HAP-1 (cell line): ENCODE data around the gene SPTBN5.

Source experiments
- DNase-seq, 2 experiments: peaks; one replicate each; pipeline ENCODE4 v3.0.0-alpha.2; 2016 to 2020; ENCODE audit warnings: low spot score in 2 of 2
- H3K27me3 ChIP-seq: fragments of 250-450 bp; sonication (Bioruptor Pico); 2 replicates; pipeline ENCODE4 v1.5.1; 2020; ENCODE audit warnings: low read depth, mild to moderate bottlenecking, moderate library complexity
- H3K36me3 ChIP-seq: fragments of 250-450 bp; sonication (Bioruptor Pico); replicated peaks from 2 replicates; pipeline ENCODE4 v1.5.1; 2020; ENCODE audit warnings: mild to moderate bottlenecking
- H3K4me1 ChIP-seq: fragments of 250-450 bp; sonication (Bioruptor Pico); 2 replicates; pipeline ENCODE4 v1.5.1; 2020; ENCODE audit warnings: mild to moderate bottlenecking
- H3K4me3 ChIP-seq: fragments of 250-450 bp; sonication (Bioruptor Pico); 2 replicates; pipeline ENCODE4 v1.5.1; 2020; ENCODE audit warnings: mild to moderate bottlenecking, moderate library complexity
- H3K9me3 ChIP-seq: fragments of 250-450 bp; sonication (Bioruptor Pico); 2 replicates; pipeline ENCODE4 v1.5.1; 2020; ENCODE audit warnings: mild to moderate bottlenecking, moderate library complexity
- in situ Hi-C: fragments of 300-500 bp; cut with MboI; formaldehyde crosslinking; loops from 3 replicates; pipeline ENCODE4 v1.14.3; 2020; ENCODE audit warnings: low sequenced_read_pairs, inconsistent platforms, mixed read lengths

SPTBN5 gene

GRCh38 chr15:41814534-41814933 lies 79.3 kb downstream of the SPTBN5 start:
- H3K4me3 ChIP-seq = no peak overlapping the region
- DNase-seq = no peak
- no peaks in the 10 kb centered on the region for H3K9me3 ChIP-seq
- in situ Hi-C loops = loop anchor here (5.0 to 10.0 kb wide), 3 partner anchors 42 to 250 kb away; partner anchors contain the start of gene MAPKBP1
- no peaks in the 10 kb centered on the region for H3K27me3 ChIP-seq
- no peaks in the 10 kb centered on the region for H3K4me1 ChIP-seq
- H3K36me3 ChIP-seq = peaks cover 23% of the 10 kb centered on the region

DNA sequence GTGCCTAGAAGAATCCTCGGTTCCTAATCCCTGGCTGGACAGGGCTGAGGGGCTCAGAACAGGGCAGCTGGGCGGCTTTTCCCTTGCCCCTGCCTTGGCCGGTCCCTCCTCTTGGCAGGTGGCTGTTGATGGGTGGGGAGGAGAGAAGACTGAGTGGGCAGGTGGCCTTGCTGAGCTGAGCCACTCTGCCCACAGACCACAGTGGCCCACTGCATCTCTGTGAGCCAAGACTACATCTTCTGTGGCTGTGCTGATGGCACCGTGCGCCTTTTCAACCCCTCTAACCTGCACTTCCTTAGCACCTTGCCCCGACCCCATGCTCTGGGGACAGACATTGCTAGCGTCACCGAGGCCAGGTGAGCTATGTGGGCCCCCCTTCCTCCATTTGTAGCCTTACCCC lies 80.4 kb downstream of the SPTBN5 start:
- Histone ChIP-seq H3K4me1 (no peaks in the 10 kb centered on the region), H3K27me3 (no peaks in the 10 kb centered on the region), H3K4me3 (no peak overlapping the region), H3K9me3 (no peaks in the 10 kb centered on the region), H3K36me3 (peaks cover 17% of the 10 kb centered on the region)
- no peak for DNase-seq
- in situ Hi-C loops = loop anchor here (5.0 to 10.0 kb wide), 3 partner anchors 41 to 249 kb away; partner anchors contain the start of gene MAPKBP1

- no peaks in the 10 kb centered on the region for H3K27me3 ChIP-seq
- in situ Hi-C loops = loop anchor here (5.0 to 10.0 kb wide), 3 partner anchors 41 to 248 kb away; partner anchors contain the start of gene MAPKBP1
- no peak overlapping the region for H3K4me3 ChIP-seq
- H3K9me3 ChIP-seq = no peaks in the 10 kb centered on the region
- H3K36me3 ChIP-seq = peaks cover 12% of the 10 kb centered on the region
- no peaks in the 10 kb centered on the region for H3K4me1 ChIP-seq
- no peak for DNase-seq
Observed at GRCh38 chr15:41812820-41813375, 81.0 kb downstream of the SPTBN5 start.

- no peak overlapping the region for H3K4me3 ChIP-seq
- H3K4me1 ChIP-seq = no peaks in the 10 kb centered on the region
- DNase-seq = peak; percentile 76 to 90
- no peaks in the 10 kb centered on the region for H3K27me3 ChIP-seq
- peaks cover 7% of the 10 kb centered on the region for H3K36me3 ChIP-seq
- no peaks in the 10 kb centered on the region for H3K9me3 ChIP-seq
- in situ Hi-C loops = loop anchor here (5.0 to 10.0 kb wide), 3 partner anchors 39 to 247 kb away; partner anchors contain the start of gene MAPKBP1
Observed at GRCh38 chr15:41811432-41812195, 82.2 kb downstream of the SPTBN5 start.

DNA sequence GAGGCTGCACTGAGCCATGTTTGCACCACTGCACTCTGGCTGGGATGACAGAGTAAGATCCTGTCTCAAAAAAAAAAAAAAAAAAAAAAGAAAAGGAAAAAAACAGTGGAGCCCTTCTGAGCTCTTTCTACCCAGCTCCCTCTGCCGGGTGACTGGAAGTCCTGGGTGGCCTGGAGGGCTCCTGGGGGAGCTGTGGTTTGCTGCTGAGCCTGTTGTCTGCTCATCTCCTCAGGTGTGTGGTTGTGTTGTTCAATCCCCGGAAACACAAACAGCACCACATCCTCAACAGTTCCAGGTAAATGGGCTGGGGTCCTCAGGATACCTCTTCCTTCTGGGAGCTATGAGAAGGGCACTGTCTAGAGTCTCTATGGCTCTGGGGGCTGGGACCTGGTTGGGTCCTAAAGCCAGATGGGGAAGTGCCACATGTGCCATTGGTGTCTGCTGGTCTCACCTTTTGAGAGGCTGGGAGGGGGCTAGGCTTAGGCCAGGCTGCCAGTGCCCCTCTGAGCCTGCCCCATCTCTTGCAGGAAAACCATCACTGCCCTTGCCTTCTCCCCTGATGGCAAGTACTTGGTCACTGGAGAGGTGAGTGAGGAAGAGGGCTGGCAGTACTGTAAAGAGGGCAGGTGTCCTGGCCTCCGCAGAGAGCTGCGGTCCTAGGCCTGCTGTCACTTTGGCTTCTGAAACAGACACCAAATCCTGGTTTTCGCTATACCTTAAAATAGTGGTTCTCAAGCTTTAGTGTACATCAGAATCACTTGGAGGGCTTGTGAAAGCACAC lies 83.0 kb downstream of the SPTBN5 start:
- Histone ChIP-seq H3K9me3 (no peaks in the 10 kb centered on the region), H3K4me1 (no peaks in the 10 kb centered on the region), H3K36me3 (peaks cover 5% of the 10 kb centered on the region), H3K27me3 (no peaks in the 10 kb centered on the region), H3K4me3 (no peak overlapping the region)
- in situ Hi-C loops = loop anchor here (5.0 to 10.0 kb wide), 3 partner anchors 39 to 246 kb away; partner anchors contain the start of gene MAPKBP1
- DNase-seq = no peak

GRCh38 chr15:41809526-41810220 lies 84.2 kb downstream of the SPTBN5 start:
- Histone ChIP-seq H3K4me1 (no peaks in the 10 kb centered on the region), H3K4me3 (no peak overlapping the region), H3K9me3 (no peaks in the 10 kb centered on the region), H3K27me3 (no peaks in the 10 kb centered on the region), H3K36me3 (no peaks in the 10 kb centered on the region; the same call in 1 of the 2 replicates)
- DNase-seq = no peak
- in situ Hi-C loops = loop anchor here (5.0 to 10.0 kb wide), 3 partner anchors 37 to 245 kb away; partner anchors contain the start of gene MAPKBP1

- in situ Hi-C loops = no loop called here
- Histone ChIP-seq H3K27me3 (no peaks in the 10 kb centered on the region), H3K36me3 (no peaks in the 10 kb centered on the region; the same call in 1 of the 2 replicates), H3K4me1 (no peaks in the 10 kb centered on the region), H3K9me3 (no peaks in the 10 kb centered on the region), H3K4me3 (no peak overlapping the region)
- DNase-seq = no peak
Observed at GRCh38 chr15:41809121-41809520, 84.7 kb downstream of the SPTBN5 start.

DNA sequence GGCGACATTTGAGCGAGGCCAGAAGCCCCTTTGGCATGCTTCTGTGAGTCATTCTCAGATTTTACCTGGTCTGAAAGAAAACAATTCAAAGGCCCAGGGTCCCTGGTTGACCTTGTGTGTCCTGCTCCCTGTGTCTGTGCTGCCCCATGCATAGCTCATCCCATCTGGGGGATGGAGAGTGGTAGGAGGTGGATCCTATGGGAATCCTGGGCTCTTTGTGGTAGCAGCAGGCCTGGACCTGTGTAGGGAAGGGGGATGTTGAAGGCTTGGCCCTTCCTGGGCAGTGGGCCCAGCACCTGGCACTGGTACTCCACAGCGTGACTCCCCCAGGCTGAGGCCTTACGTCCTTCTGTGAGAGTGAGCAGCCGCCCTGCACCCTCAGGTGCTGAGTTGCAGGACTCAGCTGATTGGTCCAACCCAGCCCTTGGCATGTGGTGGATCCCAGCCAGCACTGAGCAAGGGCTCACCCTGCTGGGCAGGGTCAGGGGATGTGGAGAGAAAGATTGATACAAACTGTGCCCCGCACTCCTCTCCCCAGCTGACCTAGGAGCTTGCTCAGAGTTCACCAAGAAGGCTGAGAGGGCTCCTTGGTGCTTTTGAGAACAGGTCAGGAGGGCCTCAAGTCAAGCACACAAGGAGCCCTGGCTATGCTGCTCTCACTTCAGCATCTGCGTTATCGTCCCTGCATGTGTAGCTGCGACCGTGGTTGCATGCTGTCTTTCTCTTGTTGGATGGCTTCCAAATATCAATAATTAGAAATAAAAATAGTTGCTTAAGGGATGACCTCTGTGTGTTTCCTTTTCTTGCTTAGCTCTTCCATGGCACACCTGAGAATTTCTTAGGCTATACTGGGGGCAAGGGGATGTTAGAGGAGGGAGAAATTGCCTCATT lies 87.3 kb downstream of the SPTBN5 start:
- in situ Hi-C loops = no loop called here
- Histone ChIP-seq H3K4me3 (no peak overlapping the region), H3K9me3 (peaks cover 3% of the 10 kb centered on the region; the same call in 1 of the 2 replicates), H3K36me3 (no peaks in the 10 kb centered on the region; the same call in 1 of the 2 replicates), H3K4me1 (no peaks in the 10 kb centered on the region), H3K27me3 (no peaks in the 10 kb centered on the region)
- no peak for DNase-seq

- H3K4me1 ChIP-seq = no peaks in the 10 kb centered on the region
Observed at GRCh38 chr15:41805711-41806110, 88.1 kb downstream of the SPTBN5 start.

DNA sequence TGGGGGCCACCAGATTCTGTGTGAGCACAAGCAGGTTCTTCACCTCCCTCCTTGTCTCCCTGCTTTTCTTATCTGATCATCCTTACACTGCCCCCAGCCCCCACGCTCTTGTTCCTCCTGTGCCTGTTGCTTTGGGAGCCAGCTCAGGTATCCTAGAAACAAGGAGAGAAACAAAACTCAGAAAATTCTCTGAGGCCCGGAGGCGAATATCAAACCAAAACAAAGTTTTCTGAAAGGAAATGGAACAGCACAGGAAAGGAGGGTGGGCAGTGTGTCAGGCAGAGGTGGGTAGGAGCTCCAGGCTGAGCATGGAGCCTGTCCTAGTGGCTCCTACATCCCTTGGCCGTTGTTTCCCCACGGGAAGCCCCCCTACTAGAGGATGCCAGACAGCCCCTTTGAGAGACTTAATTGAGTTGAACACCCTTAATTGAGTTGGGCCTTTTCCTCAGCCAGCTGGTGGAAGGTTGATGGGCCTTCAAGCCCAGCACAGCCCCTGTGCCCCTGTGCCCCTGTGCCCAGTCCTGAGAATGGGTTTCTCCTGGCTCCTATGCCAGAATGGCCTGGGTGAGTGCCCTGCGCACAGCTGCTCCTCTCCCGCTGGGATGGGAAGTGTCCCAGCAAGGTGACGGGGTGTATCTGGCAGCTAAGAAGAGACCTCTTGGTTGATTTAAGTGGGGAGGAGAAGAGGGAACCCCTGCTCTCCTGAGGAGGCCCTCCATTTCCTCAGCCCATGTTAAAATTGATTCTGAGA lies 88.8 kb downstream of the SPTBN5 start:
- in situ Hi-C loops = no loop called here

More at GRCh38 chr15:41805711-41806110, 88.1 kb downstream of the SPTBN5 start:
- H3K27me3 ChIP-seq = no peaks in the 10 kb centered on the region
- peaks cover 6% of the 10 kb centered on the region; the same call in 1 of the 2 replicates for H3K9me3 ChIP-seq
- H3K36me3 ChIP-seq = 0 out of 2 replicates have a peak, but pooled peaks cover 3% of the 10 kb centered on the region
- no peak overlapping the region for H3K4me3 ChIP-seq
- in situ Hi-C loops = no loop called here
- no peak for DNase-seq

GRCh38 chr15:41804361-41804760 lies 89.5 kb downstream of the SPTBN5 start:
- H3K36me3 ChIP-seq = 0 out of 2 replicates have a peak, but pooled peaks cover 3% of the 10 kb centered on the region
- DNase-seq = no peak
- in situ Hi-C loops = no loop called here

More for the DNA sequence above, 88.8 kb downstream of the SPTBN5 start:
- Histone ChIP-seq H3K4me1 (no peaks in the 10 kb centered on the region), H3K4me3 (no peak overlapping the region), H3K27me3 (no peaks in the 10 kb centered on the region), H3K36me3 (0 out of 2 replicates have a peak, but pooled peaks cover 3% of the 10 kb centered on the region), H3K9me3 (peaks cover 6% of the 10 kb centered on the region; the same call in 1 of the 2 replicates)
- DNase-seq = no peak

More at GRCh38 chr15:41804361-41804760, 89.5 kb downstream of the SPTBN5 start:
- Histone ChIP-seq H3K4me1 (no peaks in the 10 kb centered on the region), H3K9me3 (peaks cover 6% of the 10 kb centered on the region; the same call in 1 of the 2 replicates), H3K27me3 (no peaks in the 10 kb centered on the region), H3K4me3 (no peak overlapping the region)
